ENCODE data around the gene MTARC1.

GRCh38 chr1:220811695-220812094 lies 25.0 kb downstream of the MTARC1 start:
- no peak for TF ChIP-seq CTCF (conservative IDR thresholded peaks at IDR 0.05)
- TF ChIP-seq EZH2 (IDR thresholded peaks at IDR 0.05; ENCODE audit: low read depth) = no peak
